Endometrial microvascular endothelial cells (primary cell): ENCODE measurements around the gene PPP1R13B. TPM values are rescaled to one million over a fixed set of nuclear protein-coding genes. Genes with fewer than 3 reads are reported as not detected.

Experiments
- in situ Hi-C: cut with HindIII; loops from 2 replicates; pipeline ENCODE4 v1.10.0; 2017; ENCODE audit warnings: low sequenced_read_pairs, low pct_unique_long_range_greater_than_20kb; ENCODE audit errors: inconsistent ontology term
- total RNA-seq: library from RNA; depleted of rRNA; stranded (reverse); fragments of >200 nt; gene quantifications from one replicate; pipeline ENCODE4 v1.2.3, GENCODE V29; 2015; ENCODE audit errors: inconsistent ontology term

Gene PPP1R13B
- total RNA-seq, 1 donor from 2014 or later, result 13.1 TPM

- in situ Hi-C loops, result no loop called here
These were observed 136.5 kb downstream of the PPP1R13B start for GRCh38 chr14:103710771-103711377.

GRCh38 chr14:103709814-103710213, 137.6 kb downstream of the PPP1R13B start:
- in situ Hi-C loops, result no loop called here

GRCh38 chr14:103708750-103709187, 138.6 kb downstream of the PPP1R13B start:
- in situ Hi-C loops, result no loop called here

- in situ Hi-C loops, result no loop called here
These were observed 139.8 kb downstream of the PPP1R13B start for GRCh38 chr14:103707329-103708263.

- in situ Hi-C loops, result no loop called here
These were observed 140.6 kb downstream of the PPP1R13B start for GRCh38 chr14:103706551-103707328.

- in situ Hi-C loops, result no loop called here
These were observed 141.7 kb downstream of the PPP1R13B start for GRCh38 chr14:103705504-103706284.

GRCh38 chr14:103705118-103705503, 142.3 kb downstream of the PPP1R13B start:
- in situ Hi-C loops, result no loop called here

- in situ Hi-C loops, result no loop called here
These were observed 142.7 kb downstream of the PPP1R13B start for GRCh38 chr14:103704708-103705107.

GRCh38 chr14:103703433-103704385, 143.7 kb downstream of the PPP1R13B start:
- in situ Hi-C loops, result no loop called here

GRCh38 chr14:103702497-103703432, 144.6 kb downstream of the PPP1R13B start:
- in situ Hi-C loops, result no loop called here

- in situ Hi-C loops, result no loop called here
These were observed 145.3 kb downstream of the PPP1R13B start for GRCh38 chr14:103702095-103702494.

- in situ Hi-C loops, result no loop called here
These were observed 146.5 kb downstream of the PPP1R13B start for GRCh38 chr14:103700753-103701490.

GRCh38 chr14:103699901-103700752, 147.2 kb downstream of the PPP1R13B start:
- in situ Hi-C loops, result no loop called here

GRCh38 chr14:103699261-103699661, 148.1 kb downstream of the PPP1R13B start:
- in situ Hi-C loops, result no loop called here
